ENCODE results near the gene MCM5.
"Not testable (repeated sequence)": the region's sequence is repeated elsewhere in the genome, so short reads cannot be mapped to it uniquely, and the experiment has no call there.

The MCM5 gene

DNA sequence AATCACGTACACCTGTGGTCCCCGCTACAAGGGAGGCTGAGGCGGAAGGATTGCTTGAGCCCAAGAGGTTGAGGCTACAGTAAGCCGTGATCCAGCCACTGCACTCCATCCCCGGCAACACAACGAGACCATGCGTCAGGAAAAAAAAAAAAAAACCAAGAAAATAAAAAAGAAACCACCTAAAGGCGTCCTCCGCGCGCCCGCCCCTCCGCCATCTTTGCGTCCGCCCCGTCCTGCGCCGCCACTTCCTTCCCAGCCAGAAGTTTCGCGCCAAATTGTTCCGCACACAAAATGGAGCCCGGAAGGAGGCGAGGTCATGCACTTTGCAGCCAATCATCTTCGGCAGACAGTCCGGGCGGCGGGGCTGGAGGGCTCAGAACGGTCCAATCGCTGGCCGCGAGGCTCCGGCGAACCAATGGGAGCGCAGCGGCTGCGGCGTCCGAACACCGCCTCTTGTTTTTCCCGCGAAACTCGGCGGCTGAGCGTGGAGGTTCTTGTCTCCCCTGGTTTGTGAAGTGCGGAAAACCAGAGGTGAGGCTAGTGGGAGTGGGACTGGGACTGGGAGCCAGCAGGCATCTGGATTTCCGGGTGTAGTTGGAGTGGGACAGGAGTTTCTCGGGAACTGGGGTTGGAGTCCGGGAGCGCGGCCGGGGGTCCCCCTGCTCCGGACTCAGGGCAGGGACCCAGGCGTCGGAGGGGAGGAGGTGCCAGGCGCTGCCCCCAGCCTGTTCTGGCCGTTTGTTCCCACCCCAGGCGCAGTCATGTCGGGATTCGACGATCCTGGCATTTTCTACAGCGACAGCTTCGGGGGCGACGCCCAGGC lies at the start of gene MCM5:
MCM5 (plus strand) TSS at position 463 of the 823 bp plus-strand sequence; CDS start at position 762, 299 bp downstream.
- H3K4me1 ChIP-seq (ENCODE audit: insufficient read depth, low read length) = peaks cover 20% of the 10 kb centered on the region

DNA sequence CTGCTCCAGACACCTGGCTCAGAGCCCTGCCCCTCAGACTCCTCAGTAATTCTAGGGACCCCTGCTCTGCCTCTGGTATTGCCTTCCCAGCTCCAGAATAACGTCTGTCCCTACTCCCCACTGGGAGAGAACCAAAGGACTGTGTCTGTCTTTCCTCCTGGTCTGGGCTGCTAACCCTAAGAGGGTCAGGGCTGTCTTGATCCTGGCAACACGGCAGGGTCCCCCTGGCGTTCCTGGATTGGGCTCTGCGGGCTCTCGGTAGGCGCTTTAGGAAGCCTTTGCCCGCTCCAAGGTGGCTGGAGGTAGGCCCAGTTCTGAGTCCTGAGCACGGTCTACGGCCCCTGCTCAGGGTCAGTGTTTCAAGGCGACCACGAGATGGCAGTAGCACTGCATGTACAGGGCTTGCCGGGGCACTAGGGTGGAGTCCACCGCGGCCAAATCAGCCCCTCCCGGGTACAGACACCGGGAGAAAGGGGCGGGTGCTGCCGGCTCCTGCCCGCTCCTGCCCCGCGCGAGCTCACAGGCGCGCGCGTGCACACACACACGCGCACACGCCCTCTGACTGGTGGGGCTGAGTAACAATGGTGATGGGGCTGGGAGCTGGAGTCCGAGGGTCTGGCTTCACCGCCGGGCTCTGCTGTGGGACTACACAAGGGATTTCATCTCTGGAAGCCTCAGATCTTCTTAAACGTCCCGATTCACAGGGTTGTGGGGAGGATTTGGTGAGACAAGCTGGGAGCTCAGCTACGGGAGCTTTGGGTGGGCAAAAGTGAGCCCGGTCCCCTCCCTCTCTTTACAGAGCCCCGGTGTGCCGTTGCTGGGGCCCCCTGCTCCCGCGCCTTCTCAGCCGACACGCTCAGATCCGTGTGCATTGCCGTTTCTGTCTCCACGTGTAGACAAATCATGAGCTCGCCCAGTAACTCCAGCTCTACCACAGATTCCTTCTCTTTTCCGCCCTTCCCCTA lies 49.1 kb upstream of the MCM5 start:
- Histone ChIP-seq H3K27ac (ENCODE audit: low read length) (no peak overlapping the region), H3K9ac (ENCODE audit: low read depth, low read length) (peak overlapping the region; percentile 81)

More for the DNA sequence above, at the start of gene MCM5:
- H3K27ac ChIP-seq (ENCODE audit: low read length) = peak within 1 kb of the TSS; percentile 96
- H3K9me3 ChIP-seq (ENCODE audit: insufficient read depth, low read depth, low read length) = no peaks in the 10 kb centered on the region
- H3K9ac ChIP-seq (ENCODE audit: low read depth, low read length) = peak within 1 kb of the TSS; percentile 98
- H3K4me3 ChIP-seq (ENCODE audit: low read length) = peak within 1 kb of the TSS; percentile 92
- H3K27me3 ChIP-seq (ENCODE audit: insufficient read depth, low read length) = no peaks in the 10 kb centered on the region
- H3K36me3 ChIP-seq (ENCODE audit: insufficient read depth, low read depth, low read length) = peaks cover 40% of the 10 kb centered on the region

DNA sequence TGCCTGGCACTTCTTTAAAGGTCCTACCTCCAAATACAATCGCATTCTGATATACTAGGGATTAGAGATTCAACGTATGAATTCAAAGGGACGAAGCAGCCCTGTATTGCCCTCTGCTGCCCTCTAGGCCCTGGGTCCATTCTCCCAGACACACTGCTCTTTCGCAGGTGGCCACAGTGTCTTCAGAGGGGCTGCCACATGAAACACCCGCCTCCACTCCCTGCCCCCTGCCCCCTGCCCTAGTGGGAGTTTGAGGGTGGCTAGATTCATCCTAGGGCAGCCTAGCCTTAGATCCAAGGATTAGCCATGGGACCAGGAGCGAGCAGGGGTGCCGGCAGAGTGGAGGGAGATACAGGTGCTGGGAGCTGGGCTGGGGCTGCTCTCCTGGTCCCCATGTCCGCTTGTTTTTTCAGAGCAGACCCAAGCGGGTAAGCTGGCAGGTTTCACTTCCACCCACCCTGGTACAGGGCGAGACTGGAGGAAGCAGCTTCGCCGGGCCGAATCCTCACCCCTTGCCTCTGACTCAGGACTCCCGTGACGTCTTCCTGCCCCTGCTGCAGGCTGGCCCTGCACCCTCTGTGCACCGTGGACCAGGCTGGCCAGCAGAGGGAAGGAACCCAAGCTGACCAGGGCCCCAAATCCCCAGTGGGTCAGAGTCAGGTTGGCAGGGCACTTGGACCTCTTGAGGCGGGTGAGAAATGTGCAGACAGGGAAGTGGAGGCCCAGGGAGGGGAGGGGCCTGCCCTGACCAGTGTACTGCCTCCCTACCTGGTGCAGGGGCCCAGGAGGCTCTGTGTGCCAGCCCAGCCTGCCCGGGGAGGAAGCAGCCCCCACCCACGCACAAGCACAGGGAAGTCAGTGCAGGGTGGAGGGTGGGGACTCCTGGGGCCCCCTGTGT lies 47.5 kb upstream of the MCM5 start:
- no peaks in the 10 kb centered on the region for H3K36me3 ChIP-seq (ENCODE audit: insufficient read depth, low read depth, low read length)
- no peak overlapping the region for H3K9ac ChIP-seq (ENCODE audit: low read depth, low read length)
- H3K4me3 ChIP-seq (ENCODE audit: low read length) = no peak overlapping the region
- no peak overlapping the region for H3K27ac ChIP-seq (ENCODE audit: low read length)
- peaks cover 11% of the 10 kb centered on the region for H3K27me3 ChIP-seq (ENCODE audit: insufficient read depth, low read length)
- H3K9me3 ChIP-seq (ENCODE audit: insufficient read depth, low read depth, low read length) = no peaks in the 10 kb centered on the region
- no peaks in the 10 kb centered on the region; the same call in 1 of the 2 replicates for H3K4me1 ChIP-seq (ENCODE audit: insufficient read depth, low read length)

More for the DNA sequence above, 49.1 kb upstream of the MCM5 start:
- Histone ChIP-seq H3K36me3 (ENCODE audit: insufficient read depth, low read depth, low read length) (no peaks in the 10 kb centered on the region), H3K4me1 (ENCODE audit: insufficient read depth, low read length) (no peaks in the 10 kb centered on the region; the same call in 1 of the 2 replicates), H3K9me3 (ENCODE audit: insufficient read depth, low read depth, low read length) (no peaks in the 10 kb centered on the region), H3K4me3 (ENCODE audit: low read length) (peak overlapping the region; percentile 86), H3K27me3 (ENCODE audit: insufficient read depth, low read length) (peaks cover 11% of the 10 kb centered on the region)

DNA sequence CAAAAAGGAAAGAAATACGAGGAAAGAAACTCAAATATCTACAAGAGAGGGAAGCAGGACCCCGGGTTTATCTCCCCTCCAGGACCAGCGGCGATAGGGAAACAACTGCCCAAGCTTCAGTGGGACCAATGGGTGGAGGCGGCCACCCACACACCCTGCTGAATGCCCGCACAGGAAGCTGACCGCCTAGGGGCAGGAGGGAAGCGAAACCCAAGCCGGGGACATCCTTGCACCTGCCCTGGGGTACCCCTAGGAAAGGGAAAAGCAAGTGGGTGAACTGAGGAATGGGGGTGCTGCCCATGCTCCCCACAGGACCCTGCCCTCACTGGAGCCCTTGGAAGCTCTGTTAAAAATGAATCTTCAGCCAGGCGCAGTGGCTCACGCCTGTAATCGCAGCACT lies 46.6 kb upstream of the MCM5 start:
- no peak overlapping the region for H3K9ac ChIP-seq (ENCODE audit: low read depth, low read length)
- no peak overlapping the region for H3K4me3 ChIP-seq (ENCODE audit: low read length)
- no peaks in the 10 kb centered on the region for H3K36me3 ChIP-seq (ENCODE audit: insufficient read depth, low read depth, low read length)
- no peaks in the 10 kb centered on the region; the same call in 1 of the 2 replicates for H3K4me1 ChIP-seq (ENCODE audit: insufficient read depth, low read length)
- peaks cover 11% of the 10 kb centered on the region for H3K27me3 ChIP-seq (ENCODE audit: insufficient read depth, low read length)
- no peak overlapping the region for H3K27ac ChIP-seq (ENCODE audit: low read length)
- no peaks in the 10 kb centered on the region for H3K9me3 ChIP-seq (ENCODE audit: insufficient read depth, low read depth, low read length)

DNA sequence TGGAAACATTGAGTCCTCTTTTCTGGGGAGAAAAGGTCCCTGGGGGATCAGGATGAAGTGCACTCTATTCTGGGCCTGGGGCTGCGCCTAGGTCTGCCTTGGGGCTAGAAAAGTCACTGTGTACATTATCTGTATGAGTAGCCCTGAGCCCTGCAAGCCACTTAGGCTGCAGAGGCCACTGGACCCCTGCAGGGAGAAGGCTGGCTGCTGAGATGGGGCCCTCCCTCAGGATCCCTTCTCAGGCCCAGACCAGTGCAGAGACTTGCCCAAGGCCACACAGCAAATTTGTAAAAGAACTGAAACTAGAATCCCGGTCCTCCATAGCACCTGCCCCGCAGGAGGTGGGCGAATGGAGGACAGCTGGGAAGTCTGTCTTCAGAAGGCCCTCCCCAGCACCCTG lies 45.9 kb upstream of the MCM5 start:
- Histone ChIP-seq H3K36me3 (ENCODE audit: insufficient read depth, low read depth, low read length) (no peaks in the 10 kb centered on the region), H3K27ac (ENCODE audit: low read length) (no peak overlapping the region), H3K9ac (ENCODE audit: low read depth, low read length) (no peak overlapping the region)

DNA sequence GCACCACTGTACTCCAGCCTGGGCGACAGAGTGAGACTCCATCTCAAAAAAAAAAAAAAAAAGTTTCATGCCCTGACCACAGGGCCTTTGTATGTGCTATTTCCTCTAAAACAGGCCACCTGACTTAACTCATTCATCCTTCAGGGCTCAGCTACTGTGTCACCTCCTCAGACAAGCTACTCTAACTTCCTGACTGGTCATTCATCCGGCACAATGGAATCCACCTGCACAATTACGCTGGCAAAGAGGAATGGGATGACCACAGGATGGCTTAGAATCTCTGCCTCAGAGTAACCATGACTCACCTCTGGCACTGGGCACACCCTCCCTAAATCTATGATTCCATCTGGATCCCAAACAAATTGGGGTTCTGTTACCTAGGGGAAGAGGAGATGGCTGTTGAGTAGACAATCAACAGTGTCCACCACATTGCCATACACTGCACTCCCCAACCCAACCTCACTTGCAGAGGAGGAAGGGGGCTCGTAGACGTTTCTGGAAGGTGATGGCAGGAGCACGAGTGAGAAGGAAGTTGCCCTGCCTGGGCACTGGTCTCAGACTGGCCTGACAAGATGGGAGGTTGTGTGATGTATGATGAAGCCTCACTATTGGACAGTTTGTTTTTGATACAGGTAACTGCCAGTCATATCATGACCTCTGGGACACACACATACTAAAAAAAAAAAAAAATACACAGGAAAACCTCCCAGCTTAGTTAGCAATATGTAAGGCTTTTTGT lies 41.9 kb upstream of the MCM5 start:
- no peak overlapping the region for H3K27ac ChIP-seq (ENCODE audit: low read length)
- H3K27me3 ChIP-seq (ENCODE audit: insufficient read depth, low read length) = no peaks in the 10 kb centered on the region
- H3K36me3 ChIP-seq (ENCODE audit: insufficient read depth, low read depth, low read length) = no peaks in the 10 kb centered on the region
- H3K9ac ChIP-seq (ENCODE audit: low read depth, low read length) = no peak overlapping the region
- H3K4me1 ChIP-seq (ENCODE audit: insufficient read depth, low read length) = no peaks in the 10 kb centered on the region
- H3K4me3 ChIP-seq (ENCODE audit: low read length) = no peak overlapping the region
- no peaks in the 10 kb centered on the region for H3K9me3 ChIP-seq (ENCODE audit: insufficient read depth, low read depth, low read length)

More for the DNA sequence above, 45.9 kb upstream of the MCM5 start:
- Histone ChIP-seq H3K9me3 (ENCODE audit: insufficient read depth, low read depth, low read length) (no peaks in the 10 kb centered on the region), H3K27me3 (ENCODE audit: insufficient read depth, low read length) (peaks cover 11% of the 10 kb centered on the region), H3K4me3 (ENCODE audit: low read length) (no peak overlapping the region), H3K4me1 (ENCODE audit: insufficient read depth, low read length) (no peaks in the 10 kb centered on the region; the same call in 1 of the 2 replicates)

DNA sequence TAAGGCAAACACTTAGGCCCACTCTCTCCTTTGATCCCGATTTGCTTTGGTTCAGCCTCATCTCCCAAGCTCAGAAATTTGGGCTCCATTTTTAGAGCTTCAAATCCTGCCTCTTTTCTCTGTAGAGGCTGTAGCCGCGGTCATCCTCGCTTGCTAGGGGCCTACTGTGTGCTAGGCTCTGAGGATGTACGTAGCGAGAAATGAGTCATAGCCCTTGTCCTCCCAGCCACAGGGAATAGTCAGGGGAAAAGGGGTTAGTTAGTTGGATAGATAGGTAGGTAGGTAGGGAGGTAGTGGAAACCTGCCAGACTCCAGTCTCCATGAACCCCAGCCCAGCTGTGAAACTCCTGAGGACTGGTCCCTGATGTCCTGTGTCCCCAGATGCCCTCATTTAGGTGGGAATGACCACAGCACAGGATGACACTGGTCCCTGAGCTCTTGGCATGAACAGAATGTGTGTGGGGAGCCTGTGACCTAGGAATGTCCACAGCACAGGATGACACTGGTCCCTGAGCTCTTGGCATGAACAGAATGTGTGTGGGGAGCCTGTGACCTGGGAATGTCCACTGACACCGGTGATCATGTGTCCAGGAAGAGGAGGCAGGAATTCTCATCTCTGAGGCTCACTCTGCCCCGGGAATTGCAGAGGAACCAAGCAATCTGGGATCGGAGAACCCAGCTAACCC lies 40.4 kb upstream of the MCM5 start:
- Histone ChIP-seq H3K27me3 (ENCODE audit: insufficient read depth, low read length) (no peaks in the 10 kb centered on the region), H3K36me3 (ENCODE audit: insufficient read depth, low read depth, low read length) (no peaks in the 10 kb centered on the region), H3K9me3 (ENCODE audit: insufficient read depth, low read depth, low read length) (no peaks in the 10 kb centered on the region), H3K4me3 (ENCODE audit: low read length) (no peak overlapping the region), H3K4me1 (ENCODE audit: insufficient read depth, low read length) (no peaks in the 10 kb centered on the region), H3K9ac (ENCODE audit: low read depth, low read length) (no peak overlapping the region), H3K27ac (ENCODE audit: low read length) (no peak overlapping the region)

DNA sequence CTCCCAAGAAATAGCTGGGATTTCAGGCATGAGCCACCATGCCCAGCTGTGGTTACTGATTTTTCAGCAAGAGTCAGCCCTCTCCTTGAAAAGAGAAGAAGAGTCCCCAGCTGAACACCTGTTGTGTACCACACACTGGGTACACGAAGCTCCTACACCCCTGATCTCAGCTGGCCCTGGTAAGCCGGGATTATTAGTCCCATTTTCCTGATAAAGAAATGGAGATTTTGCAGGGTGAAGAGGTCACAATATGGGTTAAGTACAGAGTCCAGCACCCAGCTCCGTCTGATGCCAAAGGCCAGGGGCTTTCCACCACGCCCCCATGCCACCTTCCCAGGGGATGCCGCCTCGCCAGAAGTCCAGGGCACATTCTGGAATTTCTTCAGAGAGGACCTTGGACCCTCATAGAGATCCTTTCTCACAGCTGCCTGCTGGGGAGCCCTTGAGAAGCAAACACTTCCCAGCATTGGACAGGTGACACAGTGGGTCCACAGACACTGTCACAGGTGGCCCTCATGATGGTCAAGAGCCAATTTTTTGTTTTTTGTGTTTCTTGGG lies 38.9 kb upstream of the MCM5 start:
- H3K4me3 ChIP-seq (ENCODE audit: low read length) = no peak overlapping the region
- no peaks in the 10 kb centered on the region for H3K36me3 ChIP-seq (ENCODE audit: insufficient read depth, low read depth, low read length)
- no peak overlapping the region for H3K9ac ChIP-seq (ENCODE audit: low read depth, low read length)
- no peaks in the 10 kb centered on the region for H3K9me3 ChIP-seq (ENCODE audit: insufficient read depth, low read depth, low read length)
- no peak overlapping the region for H3K27ac ChIP-seq (ENCODE audit: low read length)
- no peaks in the 10 kb centered on the region for H3K4me1 ChIP-seq (ENCODE audit: insufficient read depth, low read length)
- no peaks in the 10 kb centered on the region for H3K27me3 ChIP-seq (ENCODE audit: insufficient read depth, low read length)

DNA sequence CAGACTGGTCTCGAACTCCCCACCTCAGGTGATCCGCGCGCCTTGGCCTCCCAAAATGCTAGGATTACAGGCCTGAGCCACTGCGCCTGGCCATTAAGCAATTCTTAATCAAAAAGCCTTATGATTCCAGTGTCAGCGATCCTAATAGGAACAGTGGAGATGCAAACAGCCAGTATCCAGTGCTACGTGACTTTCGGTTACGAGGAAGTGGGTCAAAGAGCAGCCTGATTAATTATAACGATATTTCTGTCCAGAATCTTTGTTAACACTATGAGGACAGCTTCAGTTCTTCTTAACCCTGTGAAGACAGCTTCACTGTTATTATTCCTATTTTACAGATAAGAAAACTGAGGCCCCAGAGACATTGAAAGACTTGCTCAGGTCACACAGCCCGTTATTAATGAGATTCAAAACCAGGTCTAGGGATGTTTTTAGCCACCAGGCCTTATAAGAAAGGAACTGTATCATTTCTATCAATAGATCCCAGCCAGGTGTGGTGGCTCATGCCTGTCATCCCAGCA lies 36.3 kb upstream of the MCM5 start:
- Histone ChIP-seq H3K36me3 (ENCODE audit: insufficient read depth, low read depth, low read length) (no peaks in the 10 kb centered on the region), H3K27ac (ENCODE audit: low read length) (no peak overlapping the region), H3K9me3 (ENCODE audit: insufficient read depth, low read depth, low read length) (no peaks in the 10 kb centered on the region), H3K4me3 (ENCODE audit: low read length) (no peak overlapping the region), H3K4me1 (ENCODE audit: insufficient read depth, low read length) (no peaks in the 10 kb centered on the region), H3K9ac (ENCODE audit: low read depth, low read length) (no peak overlapping the region), H3K27me3 (ENCODE audit: insufficient read depth, low read length) (no peaks in the 10 kb centered on the region)

DNA sequence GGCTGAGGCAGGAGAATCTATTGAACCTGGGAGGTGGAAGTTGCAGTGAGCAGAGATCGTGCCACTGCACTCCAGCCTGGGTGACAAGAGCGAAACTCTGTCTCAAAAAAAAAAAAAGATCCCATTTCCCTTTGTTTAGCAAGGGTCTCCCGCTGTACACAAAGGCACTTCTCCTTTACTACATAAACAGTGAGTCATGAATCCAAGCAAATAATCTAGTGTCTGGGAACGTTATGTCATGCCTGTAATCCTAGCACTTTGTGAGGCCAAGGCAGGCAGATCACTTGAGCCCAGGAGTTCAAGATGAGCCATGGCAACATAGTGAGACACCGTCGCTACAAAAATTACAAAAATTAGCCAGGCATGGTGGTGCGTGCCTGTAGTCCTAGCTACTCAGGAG lies 35.7 kb upstream of the MCM5 start:
- H3K9ac ChIP-seq (ENCODE audit: low read depth, low read length); H3K27ac ChIP-seq (ENCODE audit: low read length); H3K4me1 ChIP-seq (ENCODE audit: insufficient read depth, low read length); H3K9me3 ChIP-seq (ENCODE audit: insufficient read depth, low read depth, low read length); H3K27me3 ChIP-seq (ENCODE audit: insufficient read depth, low read length); H3K36me3 ChIP-seq (ENCODE audit: insufficient read depth, low read depth, low read length); H3K4me3 ChIP-seq (ENCODE audit: low read length): not testable (repeated sequence)
